HG03064 (cell line): ENCODE data around the gene ABHD2.
"Not testable (repeated sequence)": the region's sequence is repeated elsewhere in the genome, so short reads cannot be mapped to it uniquely, and the experiment has no call there.

ENCODE experiments used
- ATAC-seq: cut with Tn5 transposase; IDR thresholded peaks from one replicate; pipeline ENCODE4 v1.9.1; 2021; ENCODE audit warnings: low read depth; ENCODE audit not compliant: unreplicated experiment

ABHD2 gene

GRCh38 chr15:89074402-89075012, 13.7 kb upstream of the ABHD2 start:
- ATAC-seq = no peak

- ATAC-seq = no peak
Observed at GRCh38 chr15:89075101-89075640, 13.1 kb upstream of the ABHD2 start.

- no peak for ATAC-seq
Observed at GRCh38 chr15:89075846-89076245, 12.4 kb upstream of the ABHD2 start.

GRCh38 chr15:89077750-89078149, 10.5 kb upstream of the ABHD2 start:
- no peak for ATAC-seq

- ATAC-seq = no peak
Observed at GRCh38 chr15:89078851-89079810, 9.1 kb upstream of the ABHD2 start.

- ATAC-seq = no peak
Observed at GRCh38 chr15:89081878-89082277, 6.4 kb upstream of the ABHD2 start.

- no peak for ATAC-seq
Observed at GRCh38 chr15:89083246-89083645, 5.0 kb upstream of the ABHD2 start.

GRCh38 chr15:89085289-89085926, 2.8 kb upstream of the ABHD2 start:
- no peak for ATAC-seq

GRCh38 chr15:89085933-89086332, 2.3 kb upstream of the ABHD2 start:
- not testable (repeated sequence) for ATAC-seq

- ATAC-seq = not testable (repeated sequence)
Observed at GRCh38 chr15:89086390-89086789, 1.9 kb upstream of the ABHD2 start.

- no peak for ATAC-seq
Observed at GRCh38 chr15:89087161-89087829, 961 bp upstream of the ABHD2 start.

GRCh38 chr15:89088605-89089315, 504 bp downstream of the ABHD2 start:
- ATAC-seq = no peak

- no peak for ATAC-seq
Observed at GRCh38 chr15:89089316-89090230, 1.3 kb downstream of the ABHD2 start.

- ATAC-seq = no peak
Observed at GRCh38 chr15:89090791-89091626, 2.8 kb downstream of the ABHD2 start.

- no peak for ATAC-seq
Observed at GRCh38 chr15:89091627-89092220, 3.5 kb downstream of the ABHD2 start.

- ATAC-seq = no peak
Observed at GRCh38 chr15:89093509-89093908, 5.3 kb downstream of the ABHD2 start.

- no peak for ATAC-seq
Observed at GRCh38 chr15:89095073-89095472, 6.8 kb downstream of the ABHD2 start.

GRCh38 chr15:89095556-89095955, 7.3 kb downstream of the ABHD2 start:
- ATAC-seq = no peak
